HCT116 (cell line): ENCODE measurements around the gene STK32B. TPM values are rescaled to one million over a fixed set of nuclear protein-coding genes. Genes with fewer than 3 reads are reported as not detected.

ENCODE experiments used
- ATAC-seq: fragments of 200-7000 bp; cut with Tn5 transposase; 2 replicates; pipeline ENCODE4 v1.9.1; 2020; ENCODE audit warnings: mild to moderate bottlenecking, moderate library complexity
- BruUV-seq: library from RNA; stranded (reverse); fragments of 400-500 nt; replicated peaks from 2 replicates; lab custom pipeline; 2021; lab: Mats Ljungman, UMichigan
- CTCF ChIA-PET: fragments of 300-600 bp; sonication (Branson Sonifier 250); formaldehyde crosslinking; loops from one replicate; lab custom pipeline; 2021; ENCODE audit warnings: antibody characterized with exemption; lab: Charles Lee
- POLR2A ChIA-PET: fragments of 300-600, 350-600 bp; sonication (Branson Sonifier 250); formaldehyde crosslinking; loops from one replicate; lab custom pipeline; 2021; ENCODE audit warnings: antibody characterized with exemption; lab: Charles Lee
- RAD21 ChIA-PET, 2 experiments: fragments of 300-600 bp; sonication (Branson Sonifier 250); formaldehyde crosslinking; loops; one replicate each; lab custom pipeline; 2023; ENCODE audit warnings: low total read pairs in 2 of 2; ENCODE audit not compliant: uncharacterized antibody in 2 of 2, unreplicated experiment in 2 of 2, low non-redundant PET in 1 of 2; lab: Charles Lee
- DNase-seq: peaks from one replicate; pipeline ENCODE4 v3.0.0-alpha.2; 2010; ENCODE audit warnings: low read depth, low spot score
- H2AFZ ChIP-seq: fragments of 200-600 bp; shearing (Covaris generic), sonication (generic); 2 replicates; pipeline ENCODE4 v1.6.1; 2017; ENCODE audit warnings: low read depth, mixed run types, mixed read lengths, antibody characterized with exemption, low read length; ENCODE audit not compliant: poor library complexity, severe bottlenecking
- H3K27ac ChIP-seq: 2 replicates; pipeline ENCODE4 v1.5.1; 2012; ENCODE audit warnings: low read depth, low read length
- H3K27me3 ChIP-seq: fragments of 200-600 bp; sonication (generic); 2 replicates; pipeline ENCODE4 v1.6.1; 2016; ENCODE audit warnings: mixed run types, low read length, mixed read lengths; ENCODE audit not compliant: insufficient read depth
- H3K36me3 ChIP-seq, 2 experiments: fragments of 200-500 bp in 1 of 2; fragments of 200-600 bp in 1 of 2; sonication (Bioruptor generic) in 1 of 2; sonication (generic) in 1 of 2; 2 replicates each; pipeline versions ENCODE4 v1.5.1 to v1.6.1; 2014 to 2016; ENCODE audit warnings: low read length in 2 of 2, inconsistent platforms in 1 of 2, mixed read lengths in 1 of 2, mixed run types in 1 of 2; ENCODE audit not compliant: insufficient read depth in 2 of 2, control insufficient read depth in 1 of 2
- H3K4me1 ChIP-seq, 2 experiments: fragments of 200-600 bp in 1 of 2; sonication (generic) in 1 of 2; 2 replicates each; pipeline versions ENCODE4 v1.5.1 to v1.6.1; 2012 to 2017; ENCODE audit warnings: low read length in 2 of 2, inconsistent platforms in 1 of 2, mild to moderate bottlenecking in 1 of 2, mixed read lengths in 1 of 2, mixed run types in 1 of 2, moderate library complexity in 1 of 2; ENCODE audit not compliant: insufficient read depth in 2 of 2, control insufficient read depth in 1 of 2
- H3K4me2 ChIP-seq: fragments of 200-600 bp; sonication (generic); 2 replicates; pipeline ENCODE4 v1.6.1; 2017; ENCODE audit warnings: mixed run types, low read length, mixed read lengths
- H3K4me3 ChIP-seq, 2 experiments: fragments of 200-600 bp in 1 of 2; sonication (generic) in 1 of 2; replicated peaks in 1 of 2; 2 replicates each; pipeline ENCODE4 v1.5.1; 2011 to 2016; ENCODE audit warnings: low read length in 2 of 2, control low read depth in 1 of 2, low read depth in 1 of 2, mild to moderate bottlenecking in 1 of 2, mixed read lengths in 1 of 2, mixed run types in 1 of 2
- H3K79me2 ChIP-seq: fragments of 200-600 bp; sonication (generic); 2 replicates; pipeline ENCODE4 v1.6.1; 2017; ENCODE audit warnings: mild to moderate bottlenecking, mixed run types, low read length, moderate library complexity, mixed read lengths; ENCODE audit not compliant: insufficient read depth
- H3K9ac ChIP-seq: fragments of 200-600 bp; sonication (generic); 2 replicates; pipeline ENCODE4 v1.6.1; 2016; ENCODE audit warnings: low read length, mixed read lengths
- H3K9me2 ChIP-seq: fragments of 200-600 bp; sonication (generic), shearing (Covaris generic); 2 replicates; pipeline ENCODE4 v1.6.1; 2017; ENCODE audit warnings: mixed run types, mild to moderate bottlenecking, moderate library complexity; ENCODE audit not compliant: insufficient read depth
- H3K9me3 ChIP-seq, 2 experiments: fragments of 200-500 bp in 1 of 2; fragments of 200-600 bp in 1 of 2; sonication (Bioruptor generic) in 1 of 2; sonication (generic) in 1 of 2; 2 replicates each; pipeline ENCODE4 v1.6.1; 2014 to 2017; ENCODE audit warnings: low read length in 2 of 2, mixed read lengths in 2 of 2, inconsistent platforms in 1 of 2, low read depth in 1 of 2, mild to moderate bottlenecking in 1 of 2, mixed run types in 1 of 2, moderate library complexity in 1 of 2; ENCODE audit not compliant: control insufficient read depth in 1 of 2, insufficient read depth in 1 of 2
- H4K20me1 ChIP-seq: fragments of 200-600 bp; sonication (generic), shearing (Covaris generic); 2 replicates; pipeline ENCODE4 v1.6.1; 2017; ENCODE audit warnings: mixed run types, mild to moderate bottlenecking, moderate library complexity; ENCODE audit not compliant: insufficient read depth
- CEBPB ChIP-seq: IDR thresholded peaks from 2 replicates; pipeline ENCODE4 v1.6.1; 2012; ENCODE audit warnings: low read depth
- EGR1 ChIP-seq: IDR thresholded peaks from 2 replicates; pipeline ENCODE4 v1.6.1; 2012; ENCODE audit warnings: low read depth
- ELF1 ChIP-seq: IDR thresholded peaks from 2 replicates; pipeline ENCODE4 v1.6.1; 2012; ENCODE audit warnings: low read depth, borderline replicate concordance
- EZH2 ChIP-seq: fragments of 200-600 bp; sonication (generic); IDR thresholded peaks from 2 replicates; pipeline ENCODE4 v1.6.1; 2017; ENCODE audit warnings: antibody characterized with exemption, mixed run types
- FOSL1 ChIP-seq: IDR thresholded peaks from 2 replicates; pipeline ENCODE4 v1.6.1; 2012; ENCODE audit warnings: low read depth
- JUND ChIP-seq: IDR thresholded peaks from 2 replicates; pipeline ENCODE4 v1.6.1; 2012
- POLR2A ChIP-seq: IDR thresholded peaks from 2 replicates; pipeline ENCODE4 v1.7.0; 2011; ENCODE audit warnings: borderline replicate concordance; ENCODE audit not compliant: insufficient read depth, insufficient read length; ENCODE audit errors: extremely low read depth
- POLR2AphosphoS5 ChIP-seq: IDR thresholded peaks from 2 replicates; pipeline ENCODE4 v1.6.1; 2011; ENCODE audit warnings: mild to moderate bottlenecking, low read depth, low read length, moderate library complexity
- RAD21 ChIP-seq: IDR thresholded peaks from 2 replicates; pipeline ENCODE4 v1.6.1; 2012; ENCODE audit warnings: low read depth, mild to moderate bottlenecking
- SIN3A ChIP-seq: IDR thresholded peaks from 2 replicates; pipeline ENCODE4 v1.6.1; 2012; ENCODE audit warnings: low read depth
- SP1 ChIP-seq: IDR thresholded peaks from 2 replicates; pipeline ENCODE4 v1.6.1; 2012; ENCODE audit warnings: low read depth
- SRF ChIP-seq: IDR thresholded peaks from 2 replicates; pipeline ENCODE4 v1.6.1; 2012; ENCODE audit warnings: low read depth
- TCF7L2 ChIP-seq: IDR thresholded peaks from 2 replicates; pipeline ENCODE4 v1.7.0; 2011; ENCODE audit warnings: borderline replicate concordance, inconsistent platforms; ENCODE audit not compliant: insufficient read depth, insufficient read length; ENCODE audit errors: extremely low read depth
- ZFX ChIP-seq: fragments of 450-650 bp; IDR thresholded peaks from 2 replicates; pipeline ENCODE4 v1.6.1; 2017
- ZNF274 ChIP-seq: fragments of 200-500 bp; sonication (Bioruptor generic); IDR thresholded peaks from 2 replicates; pipeline ENCODE4 v1.6.1; 2014; ENCODE audit warnings: mild to moderate bottlenecking, low read depth, low read length, inconsistent platforms
- intact Hi-C: fragments of 100-400 bp; cut with micrococcal nuclease; formaldehyde crosslinking; loops from 2 replicates; pipeline ENCODE4 v1.10.0; 2022
- total RNA-seq: library from RNA; stranded (reverse); gene quantifications from one replicate; pipeline ENCODE4 v1.2.1, GENCODE V29; 2021; ENCODE audit not compliant: unreplicated experiment
- TF ChIP-seq, protein P1 (sequence below): IDR thresholded peaks from 2 replicates; pipeline ENCODE4 v1.6.1; 2012
- TF ChIP-seq, protein P2 (sequence below): IDR thresholded peaks from 2 replicates; pipeline ENCODE4 v1.6.1; 2012
- TF ChIP-seq, protein P3 (sequence below), 3 experiments: fragments of 200-600 bp in 1 of 3; sonication (generic) in 1 of 3; IDR thresholded peaks in 2 of 3; conservative IDR thresholded peaks in 1 of 3; 2 replicates each; pipeline ENCODE4 v1.5.1; 2012 to 2017; ENCODE audit warnings: low read depth in 2 of 3, low read length in 2 of 3, antibody characterized with exemption in 1 of 3, borderline replicate concordance in 1 of 3, control low read depth in 1 of 3, mild to moderate bottlenecking in 1 of 3, mixed read lengths in 1 of 3, mixed run types in 1 of 3, moderate library complexity in 1 of 3; ENCODE audit not compliant: insufficient read depth in 1 of 3

The STK32B gene
- total RNA-seq, 1 experiment from 2014 or later: not detected

DNA sequence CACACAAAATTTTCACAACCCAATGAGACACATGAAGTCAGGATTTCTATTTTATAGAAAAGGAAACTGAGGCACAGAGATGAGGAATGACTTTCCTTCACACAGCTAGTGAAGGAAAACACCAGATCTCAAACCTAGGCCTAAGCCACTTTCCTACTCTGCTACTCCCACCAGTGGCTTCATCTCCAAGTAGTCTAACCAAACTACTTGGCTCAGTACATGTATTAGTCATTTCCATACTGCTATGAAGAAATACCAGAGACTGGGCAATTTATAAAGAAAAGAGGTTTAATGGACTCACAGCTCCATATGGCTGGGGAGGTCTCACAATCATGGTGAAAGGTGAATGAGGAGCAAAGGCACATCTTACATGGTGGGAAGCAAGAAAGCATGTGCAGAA lies 460.5 kb downstream of the STK32B start:
- Histone ChIP-seq H3K4me3 (no peak overlapping the region), H4K20me1 (no peaks in the 10 kb centered on the region), H3K4me1 (no peaks in the 10 kb centered on the region), H3K9me2 (no peaks in the 10 kb centered on the region), H3K27me3 (peaks cover 8% of the 10 kb centered on the region; the same call in 1 of the 2 replicates), H3K36me3 (no peaks in the 10 kb centered on the region), H3K9me3 (no peaks in the 10 kb centered on the region), H2AFZ (no peak overlapping the region), H3K27ac (no peak overlapping the region), H3K79me2 (no peaks in the 10 kb centered on the region), H3K4me2 (no peak overlapping the region), H3K9ac (no peak overlapping the region)
- no TSS peak for BruUV-seq
- DNase-seq (no peak), ATAC-seq (no peak)
- CTCF ChIA-PET: no interaction called here
- POLR2A ChIA-PET: no interaction called here
- intact Hi-C loops: no loop called here
- RAD21 ChIA-PET: no interaction called here
- TF ChIP-seq EZH2 (no peak), SP1 (no peak), ELF1 (no peak), JUND (no peak), POLR2A (no peak)

DNA sequence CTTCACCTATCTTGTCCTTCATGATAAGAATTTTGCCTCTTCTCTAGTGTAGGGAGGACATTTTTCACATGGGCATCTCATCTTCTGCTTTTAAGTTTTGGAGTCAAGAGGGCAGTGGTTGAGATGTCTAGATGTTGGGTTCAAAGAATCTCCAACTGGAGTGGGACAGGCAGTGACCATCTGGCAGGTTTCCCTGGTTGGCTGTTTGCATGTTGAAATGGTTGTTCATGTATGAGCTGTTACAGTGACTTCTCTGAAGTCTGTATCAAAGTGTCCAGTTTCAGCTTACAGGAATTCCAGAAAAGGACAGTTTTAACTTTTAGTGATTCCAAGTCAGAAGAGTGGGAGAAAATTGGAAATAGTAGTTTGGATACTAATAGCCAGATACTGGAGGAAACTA lies 464.4 kb downstream of the STK32B start:
- Histone ChIP-seq H3K4me1 (no peaks in the 10 kb centered on the region), H3K79me2 (no peaks in the 10 kb centered on the region), H3K4me2 (no peak overlapping the region), H3K9me3 (no peaks in the 10 kb centered on the region), H3K9me2 (no peaks in the 10 kb centered on the region), H3K27me3 (no peaks in the 10 kb centered on the region), H3K27ac (no peak overlapping the region), H3K9ac (no peak overlapping the region), H3K36me3 (no peaks in the 10 kb centered on the region), H3K4me3 (no peak overlapping the region), H4K20me1 (no peaks in the 10 kb centered on the region), H2AFZ (no peak overlapping the region)
- DNase-seq (no peak), ATAC-seq (no peak)
- BruUV-seq: no TSS peak
- CTCF ChIA-PET: interaction anchor here (0.6 to 0.7 kb wide), 2 partner anchors 27 to 593 kb away, joined by 3 read pairs; no protein-coding TSS in a partner anchor
- intact Hi-C loops: no loop called here
- RAD21 ChIA-PET: no interaction called here
- POLR2A ChIA-PET: no interaction called here
- TF ChIP-seq TCF7L2 (no peak), FOSL1 (no peak), EGR1 (no peak), RAD21 (no peak), ZFX (no peak), ZNF274 (no peak), POLR2AphosphoS5 (no peak), SIN3A (no peak), SRF (no peak), CEBPB (no peak), ELF1 (no peak)
- TF ChIP-seq, protein P1, sequence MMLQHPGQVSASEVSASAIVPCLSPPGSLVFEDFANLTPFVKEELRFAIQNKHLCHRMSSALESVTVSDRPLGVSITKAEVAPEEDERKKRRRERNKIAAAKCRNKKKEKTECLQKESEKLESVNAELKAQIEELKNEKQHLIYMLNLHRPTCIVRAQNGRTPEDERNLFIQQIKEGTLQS: no peak
- TF ChIP-seq, protein P2, sequence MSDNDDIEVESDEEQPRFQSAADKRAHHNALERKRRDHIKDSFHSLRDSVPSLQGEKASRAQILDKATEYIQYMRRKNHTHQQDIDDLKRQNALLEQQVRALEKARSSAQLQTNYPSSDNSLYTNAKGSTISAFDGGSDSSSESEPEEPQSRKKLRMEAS: no peak
- TF ChIP-seq, protein P3, sequence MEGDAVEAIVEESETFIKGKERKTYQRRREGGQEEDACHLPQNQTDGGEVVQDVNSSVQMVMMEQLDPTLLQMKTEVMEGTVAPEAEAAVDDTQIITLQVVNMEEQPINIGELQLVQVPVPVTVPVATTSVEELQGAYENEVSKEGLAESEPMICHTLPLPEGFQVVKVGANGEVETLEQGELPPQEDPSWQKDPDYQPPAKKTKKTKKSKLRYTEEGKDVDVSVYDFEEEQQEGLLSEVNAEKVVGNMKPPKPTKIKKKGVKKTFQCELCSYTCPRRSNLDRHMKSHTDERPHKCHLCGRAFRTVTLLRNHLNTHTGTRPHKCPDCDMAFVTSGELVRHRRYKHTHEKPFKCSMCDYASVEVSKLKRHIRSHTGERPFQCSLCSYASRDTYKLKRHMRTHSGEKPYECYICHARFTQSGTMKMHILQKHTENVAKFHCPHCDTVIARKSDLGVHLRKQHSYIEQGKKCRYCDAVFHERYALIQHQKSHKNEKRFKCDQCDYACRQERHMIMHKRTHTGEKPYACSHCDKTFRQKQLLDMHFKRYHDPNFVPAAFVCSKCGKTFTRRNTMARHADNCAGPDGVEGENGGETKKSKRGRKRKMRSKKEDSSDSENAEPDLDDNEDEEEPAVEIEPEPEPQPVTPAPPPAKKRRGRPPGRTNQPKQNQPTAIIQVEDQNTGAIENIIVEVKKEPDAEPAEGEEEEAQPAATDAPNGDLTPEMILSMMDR (IDR thresholded peaks at IDR 0.05 in 2 of 3, conservative IDR thresholded peaks at IDR 0.05 in 1 of 3; ENCODE audit: borderline replicate concordance in 1 of 3, insufficient read depth in 1 of 3, low read depth in 2 of 3, low read length in 2 of 3): no peak
